HuH-7 (cell line): Measurements from ENCODE around the gene SNAPC5.
"Not testable (repeated sequence)": the region's sequence is repeated elsewhere in the genome, so short reads cannot be mapped to it uniquely, and the experiment has no call there.

Experiments
- DNase-seq: peaks from one replicate; pipeline ENCODE4 v3.0.0; 2011; ENCODE audit warnings: low spot score

The SNAPC5 gene

GRCh38 chr15:66491846-66492245 lies 5.7 kb downstream of the SNAPC5 start:
- no peak for DNase-seq

GRCh38 chr15:66489179-66489791 lies 8.3 kb downstream of the SNAPC5 start:
- no peak for DNase-seq

- DNase-seq = no peak
Measured at GRCh38 chr15:66488525-66488924, 9.0 kb downstream of the SNAPC5 start.

GRCh38 chr15:66486887-66487286 lies 10.7 kb downstream of the SNAPC5 start:
- no peak for DNase-seq

- no peak for DNase-seq
Measured at GRCh38 chr15:66484539-66485112, 12.9 kb downstream of the SNAPC5 start.

- DNase-seq = no peak
Measured at GRCh38 chr15:66483131-66483566, 14.4 kb downstream of the SNAPC5 start.

GRCh38 chr15:66482539-66482938 lies 15.0 kb downstream of the SNAPC5 start:
- DNase-seq = no peak

- DNase-seq = no peak
Measured at GRCh38 chr15:66481107-66481856, 16.3 kb downstream of the SNAPC5 start.

GRCh38 chr15:66480267-66480666 lies 17.3 kb downstream of the SNAPC5 start:
- DNase-seq = no peak

- no peak for DNase-seq
Measured at GRCh38 chr15:66477011-66477410, 20.6 kb downstream of the SNAPC5 start.

- DNase-seq = no peak
Measured at GRCh38 chr15:66476535-66476934, 21.0 kb downstream of the SNAPC5 start.

GRCh38 chr15:66474963-66475362 lies 22.6 kb downstream of the SNAPC5 start:
- DNase-seq = no peak

- no peak for DNase-seq
Measured at GRCh38 chr15:66474135-66474534, 23.4 kb downstream of the SNAPC5 start.

- no peak for DNase-seq
Measured at GRCh38 chr15:66472176-66472999, 25.2 kb downstream of the SNAPC5 start.

- DNase-seq = not testable (repeated sequence)
Measured at GRCh38 chr15:66470825-66471224, 26.7 kb downstream of the SNAPC5 start.

GRCh38 chr15:66467162-66468040 lies 30.2 kb downstream of the SNAPC5 start:
- not testable (repeated sequence) for DNase-seq

GRCh38 chr15:66465294-66465693 lies 32.3 kb downstream of the SNAPC5 start:
- DNase-seq = not testable (repeated sequence)

GRCh38 chr15:66462627-66463026 lies 34.9 kb downstream of the SNAPC5 start:
- no peak for DNase-seq

- no peak for DNase-seq
Measured at GRCh38 chr15:66461917-66462316, 35.6 kb downstream of the SNAPC5 start.

- not testable (repeated sequence) for DNase-seq
Measured at GRCh38 chr15:66461294-66461693, 36.3 kb downstream of the SNAPC5 start.
